K562 (cell line): Measurements from ENCODE around the gene TMEM214. TPM values are rescaled to one million over a fixed set of nuclear protein-coding genes. Genes with fewer than 3 reads are reported as not detected.

Experiments
- ARID3A ChIP-seq: IDR thresholded peaks from 2 replicates; pipeline ENCODE4 v1.6.1; 2012; ENCODE audit warnings: low read depth, low read length, improper control_type of control experiment, borderline replicate concordance
- CLOCK ChIP-seq: fragments of 250-450 bp; sonication (Bioruptor Pico); IDR thresholded peaks from 2 replicates; pipeline ENCODE4 v1.4.0; 2020; ENCODE audit warnings: mild to moderate bottlenecking, moderate library complexity, borderline replicate concordance
- CREM ChIP-seq: IDR thresholded peaks from 2 replicates; pipeline ENCODE4 v1.6.1; 2014; ENCODE audit warnings: antibody characterized with exemption, low read depth
- PYGO2 ChIP-seq: fragments of 450-650 bp; IDR thresholded peaks from 2 replicates; pipeline ENCODE4 v1.6.1; 2016; ENCODE audit warnings: mild to moderate bottlenecking, missing genetic modification characterization, moderate library complexity, missing compliant biosample characterization
- RFX1 ChIP-seq: fragments of 450-650 bp; IDR thresholded peaks from 2 replicates; pipeline ENCODE4 v1.6.1; 2016; ENCODE audit warnings: mild to moderate bottlenecking, moderate library complexity
- RFX5 ChIP-seq: IDR thresholded peaks from 2 replicates; pipeline ENCODE4 v1.6.1; 2011; ENCODE audit warnings: low read depth, mild to moderate bottlenecking, improper control_type of control experiment, low read length
- RFX7 ChIP-seq: fragments of 250-450 bp; sonication (Bioruptor Pico); IDR thresholded peaks from 2 replicates; pipeline ENCODE4 v1.5.1; 2021; ENCODE audit warnings: mild to moderate bottlenecking
- SIN3A ChIP-seq, 2 experiments: fragments of 150-350 bp in 1 of 2; IDR thresholded peaks; 2 replicates each; pipeline ENCODE4 v1.6.1; 2011 to 2016; ENCODE audit warnings: borderline replicate concordance in 2 of 2, low read depth in 2 of 2, low read length in 2 of 2, mild to moderate bottlenecking in 2 of 2, moderate library complexity in 2 of 2; ENCODE audit not compliant: control insufficient read depth in 1 of 2
- SMAD4 ChIP-seq: fragments of 250-450 bp; sonication (Bioruptor Pico); conservative IDR thresholded peaks from 2 replicates; pipeline ENCODE4 v1.8.0; 2021; ENCODE audit warnings: inconsistent platforms, mild to moderate bottlenecking, moderate library complexity
- SMC3 ChIP-seq: conservative IDR thresholded peaks from 2 replicates; pipeline ENCODE4 v1.6.1; 2011; ENCODE audit warnings: low read depth, low read length, improper control_type of control experiment; ENCODE audit not compliant: insufficient read depth
- TAF1 ChIP-seq: IDR thresholded peaks from 2 replicates; pipeline ENCODE4 v1.6.1; 2011; ENCODE audit warnings: mild to moderate bottlenecking, low read length, moderate library complexity; ENCODE audit not compliant: insufficient read depth, control insufficient read depth, severe bottlenecking; ENCODE audit errors: extremely low read depth
- TAF7 ChIP-seq: fragments of 450-650 bp; IDR thresholded peaks from 2 replicates; pipeline ENCODE4 v1.6.1; 2016; ENCODE audit warnings: missing genetic modification characterization, missing compliant biosample characterization
- TSHZ1 ChIP-seq: fragments of 250-450 bp; sonication (Bioruptor Pico); IDR thresholded peaks from 2 replicates; pipeline ENCODE4 v1.4.0; 2020; ENCODE audit warnings: mild to moderate bottlenecking, moderate library complexity
- ZFX ChIP-seq: sonication (generic); formaldehyde crosslinking; IDR thresholded peaks from 2 replicates; pipeline ENCODE4 v1.8.0; 2022; ENCODE audit warnings: mild to moderate bottlenecking, missing genetic modification reagents, moderate library complexity
- polyA plus RNA-seq, 8 experiments: library from polyadenylated mRNA; depleted of rRNA in 4 of 8; stranded (reverse) in 5 of 8; unstranded in 3 of 8; fragments of >200 nt; fragmentation: Nextera tagmentation in 2 of 8; fragmentation: Illumina TruSeq in 1 of 8; extraction: Ambion mirVana in 2 of 8; extraction: Trizol in 1 of 8; gene quantifications; 2 replicates each; pipeline versions ENCODE4 v1.2.1 to v1.2.3, GENCODE V29; 2011 to 2014; ENCODE audit warnings: inconsistent platforms in 1 of 8, missing spikeins in 1 of 8
- total RNA-seq, 7 experiments: library from RNA; depleted of rRNA in 6 of 7; stranded (reverse); fragments of >200 nt in 6 of 7; fragmentation: Illumina TruSeq in 2 of 7; extraction: Trizol in 2 of 7; gene quantifications; 2 replicates each; pipeline versions ENCODE4 v1.2.1 to v1.2.3, GENCODE V29; 2011 to 2021; ENCODE audit warnings: low replicate concordance in 1 of 7
- TF ChIP-seq, protein P1 (sequence below), 2 experiments: fragments of 450-650 bp in 1 of 2; IDR thresholded peaks; 2 replicates each; pipeline ENCODE4 v1.6.1; 2011 to 2017; ENCODE audit warnings: low read depth in 2 of 2, antibody characterized with exemption in 1 of 2, borderline replicate concordance in 1 of 2, low read length in 1 of 2, mild to moderate bottlenecking in 1 of 2, mixed read lengths in 1 of 2; ENCODE audit not compliant: control insufficient read depth in 1 of 2

TMEM214 gene
- total and polyA plus RNA-seq, 9 of the 15 experiments (the other 6 are each of a cell fraction or from before 2014, with no cell fraction given), result 11.4 to 81.4 (median 44.1) TPM

DNA sequence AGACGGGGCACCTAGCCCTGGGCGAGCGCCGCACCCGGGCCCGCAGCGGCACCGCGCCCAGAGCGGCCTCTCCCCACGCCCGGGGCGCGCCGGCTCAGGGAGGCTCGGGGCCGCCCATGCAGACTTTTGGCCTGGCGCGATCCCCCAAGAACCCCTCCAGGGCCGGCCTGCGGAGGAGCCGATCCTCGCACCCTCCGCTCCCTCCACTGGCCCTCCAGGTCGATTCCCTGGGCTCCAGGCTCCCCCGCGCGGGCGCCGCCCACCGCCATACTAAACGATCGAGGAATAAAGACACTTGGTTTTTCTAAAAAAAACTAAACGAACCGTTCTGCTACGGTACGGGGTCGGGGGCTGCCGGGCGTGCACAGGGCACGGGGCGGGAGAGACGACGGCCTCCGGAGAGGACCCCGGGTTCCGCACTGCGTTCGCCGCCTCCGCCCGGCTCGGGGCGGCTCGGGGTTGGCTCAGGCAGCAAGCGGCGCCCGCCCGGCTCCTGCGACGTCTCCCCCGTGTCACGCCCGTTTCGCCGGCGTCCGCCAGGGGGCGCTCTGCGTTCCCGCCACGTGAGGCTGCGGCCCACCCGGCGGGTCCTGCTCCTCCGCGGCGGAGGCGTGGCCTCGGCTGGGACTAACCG, 53.4 kb downstream of the TMEM214 start (continued):
- TF ChIP-seq ARID3A (no peak), RFX7 (CRISPR knock-in tag) (no peak), RFX1 (no peak), CLOCK (no peak), SMC3 (peak; percentile 61; the same call in 1 of the 2 replicates), PYGO2 (no peak), TAF7 (peak; percentile 36; the same call in 1 of the 2 replicates), TSHZ1 (no peak), SMAD4 (CRISPR knock-in tag) (peak; percentile 89), TAF1 (peak; percentile 60), SIN3A (IDR thresholded peaks at IDR 0.05; ENCODE audit: borderline replicate concordance in 2 of 2, control insufficient read depth in 1 of 2, low read depth in 2 of 2, low read length in 2 of 2) (peak in 1 of 2 experiments; percentile 72; a peak in 2 of 4 replicates), RFX5 (no peak), ZFX (CRISPR knock-in tag) (peak; percentile 67), CREM (peak; percentile 93)
- TF ChIP-seq, protein P1, sequence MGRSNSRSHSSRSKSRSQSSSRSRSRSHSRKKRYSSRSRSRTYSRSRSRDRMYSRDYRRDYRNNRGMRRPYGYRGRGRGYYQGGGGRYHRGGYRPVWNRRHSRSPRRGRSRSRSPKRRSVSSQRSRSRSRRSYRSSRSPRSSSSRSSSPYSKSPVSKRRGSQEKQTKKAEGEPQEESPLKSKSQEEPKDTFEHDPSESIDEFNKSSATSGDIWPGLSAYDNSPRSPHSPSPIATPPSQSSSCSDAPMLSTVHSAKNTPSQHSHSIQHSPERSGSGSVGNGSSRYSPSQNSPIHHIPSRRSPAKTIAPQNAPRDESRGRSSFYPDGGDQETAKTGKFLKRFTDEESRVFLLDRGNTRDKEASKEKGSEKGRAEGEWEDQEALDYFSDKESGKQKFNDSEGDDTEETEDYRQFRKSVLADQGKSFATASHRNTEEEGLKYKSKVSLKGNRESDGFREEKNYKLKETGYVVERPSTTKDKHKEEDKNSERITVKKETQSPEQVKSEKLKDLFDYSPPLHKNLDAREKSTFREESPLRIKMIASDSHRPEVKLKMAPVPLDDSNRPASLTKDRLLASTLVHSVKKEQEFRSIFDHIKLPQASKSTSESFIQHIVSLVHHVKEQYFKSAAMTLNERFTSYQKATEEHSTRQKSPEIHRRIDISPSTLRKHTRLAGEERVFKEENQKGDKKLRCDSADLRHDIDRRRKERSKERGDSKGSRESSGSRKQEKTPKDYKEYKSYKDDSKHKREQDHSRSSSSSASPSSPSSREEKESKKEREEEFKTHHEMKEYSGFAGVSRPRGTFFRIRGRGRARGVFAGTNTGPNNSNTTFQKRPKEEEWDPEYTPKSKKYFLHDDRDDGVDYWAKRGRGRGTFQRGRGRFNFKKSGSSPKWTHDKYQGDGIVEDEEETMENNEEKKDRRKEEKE (IDR thresholded peaks at IDR 0.05; ENCODE audit: borderline replicate concordance in 1 of 2, control insufficient read depth in 1 of 2, low read depth in 2 of 2, low read length in 1 of 2), result peak in 1 of 2 experiments; percentile 63; a peak in 1 of 4 replicates
